Natural killer cell (primary cell): ENCODE measurements around the gene CHD1. TPM values are rescaled to one million over a fixed set of nuclear protein-coding genes. Genes with fewer than 3 reads are reported as not detected.
A peak's percentile ranks its signal among the peaks of the same experiment; 100 is the strongest.

Experiments used
- ATAC-seq, 3 donors: fragments of 150-1000 bp in 2 of 3; fragments of 200-7000 bp in 1 of 3; cut with Tn5 transposase; 1 replicate in 1 of 3; 2 replicates in 2 of 3; pipeline ENCODE4 v1.10.0; 2021; ENCODE audit warnings: mild to moderate bottlenecking in 2 of 3, moderate library complexity in 2 of 3
- DNase-seq, 2 donors: peaks; one replicate each; pipeline versions ENCODE4 v3.0.0 to v3.0.0-alpha.2; 2013 to 2021; ENCODE audit warnings: mixed read lengths in 1 of 2
- H3K27ac ChIP-seq: one replicate; pipeline ENCODE4 v1.5.1; 2013; ENCODE audit warnings: mild to moderate bottlenecking, low read length
- H3K27me3 ChIP-seq: one replicate; pipeline ENCODE4 v1.6.1; 2013; ENCODE audit warnings: low read length; ENCODE audit not compliant: control insufficient read depth, insufficient read depth
- H3K36me3 ChIP-seq: one replicate; pipeline ENCODE4 v1.6.1; 2013; ENCODE audit warnings: low read length; ENCODE audit not compliant: control insufficient read depth, insufficient read depth
- H3K4me1 ChIP-seq: one replicate; pipeline ENCODE4 v1.6.1; 2013; ENCODE audit warnings: low read length; ENCODE audit not compliant: control insufficient read depth, insufficient read depth
- H3K4me3 ChIP-seq: one replicate; pipeline ENCODE4 v1.5.1; 2013; ENCODE audit warnings: low read length
- H3K9me3 ChIP-seq: one replicate; pipeline ENCODE4 v1.6.1; 2013; ENCODE audit warnings: low read length; ENCODE audit not compliant: control insufficient read depth, insufficient read depth
- H3K27ac Mint-ChIP-seq, 2 donors: one replicate each; pipeline ENCODE4 v1.8.0; 2022; ENCODE audit warnings: mild to moderate bottlenecking in 2 of 2, mixed read lengths in 2 of 2, moderate library complexity in 1 of 2
- H3K27me3 Mint-ChIP-seq, 2 donors: one replicate each; pipeline ENCODE4 v1.8.0; 2022; ENCODE audit warnings: low read depth in 2 of 2, mixed read lengths in 2 of 2
- H3K36me3 Mint-ChIP-seq: one replicate; pipeline ENCODE4 v1.8.0; 2022; ENCODE audit warnings: mixed read lengths
- H3K4me1 Mint-ChIP-seq, 2 donors: one replicate each; pipeline ENCODE4 v1.8.0; 2022; ENCODE audit warnings: mixed read lengths in 2 of 2
- H3K4me3 Mint-ChIP-seq: one replicate; pipeline ENCODE4 v1.8.0; 2022; ENCODE audit warnings: mild to moderate bottlenecking, moderate library complexity, mixed read lengths
- H3K9me3 Mint-ChIP-seq, 2 donors: one replicate each; pipeline ENCODE4 v1.8.0; 2022; ENCODE audit warnings: mixed read lengths in 2 of 2
- WGBS: methylation state at CpG from one replicate; pipeline ENCODE4 v1.1.7; 2013; ENCODE audit warnings: missing lambda C conversion rate; ENCODE audit not compliant: insufficient coverage; 5-methylcytosine and 5-hydroxymethylcytosine counted together
- intact Hi-C: fragments of 100-400 bp; cut with micrococcal nuclease; formaldehyde crosslinking; loops from one replicate; pipeline ENCODE4 v1.14.2; 2022
- total RNA-seq, 4 donors: library from RNA; stranded (reverse); fragments of 120-200 nt in 1 of 4; gene quantifications; one replicate each; pipeline versions ENCODE4 v1.2.3 to v1.2.4, GENCODE V29; 2013 to 2022
- TF ChIP-seq, protein P1 (sequence below): fragments of 200-600 bp; IDR thresholded peaks from one replicate; pipeline ENCODE4 v1.8.0; 2022; ENCODE audit warnings: antibody characterized with exemption

Gene CHD1
- total RNA-seq, 3 donors from 2014 or later (not counting 1 experiment from before 2014, with no cell fraction given), result 116 to 127 (median 117) TPM

DNA sequence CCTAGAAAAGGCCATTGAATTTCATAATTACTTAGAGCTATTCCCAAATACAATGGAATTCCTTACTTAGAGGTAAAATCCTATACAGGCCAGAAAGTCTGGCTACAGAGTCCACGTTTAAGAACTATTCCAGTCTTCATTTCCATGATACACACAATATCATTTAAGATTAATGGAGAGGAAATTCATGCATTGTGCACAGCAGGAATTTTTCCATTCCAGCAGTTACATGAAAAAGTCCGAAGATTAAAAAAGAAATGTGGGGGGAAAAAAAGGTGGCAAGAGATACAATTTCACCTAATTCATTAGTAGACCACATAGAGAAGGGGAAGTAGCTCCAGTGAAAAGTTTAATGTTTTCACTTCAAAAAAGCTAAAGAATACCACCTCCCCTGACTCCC is 63.1 kb downstream of the CHD1 start:
- Histone ChIP-seq H3K4me3 (no peak overlapping the region), H3K27me3 (no peaks in the 10 kb centered on the region), H3K36me3 (peaks cover 82% of the 10 kb centered on the region), H3K27ac (no peak overlapping the region), H3K4me1 (no peaks in the 10 kb centered on the region), H3K9me3 (no peaks in the 10 kb centered on the region)
- H3K27me3 Mint-ChIP-seq, result no peaks in the 10 kb centered on the region
- TF ChIP-seq, protein P1, sequence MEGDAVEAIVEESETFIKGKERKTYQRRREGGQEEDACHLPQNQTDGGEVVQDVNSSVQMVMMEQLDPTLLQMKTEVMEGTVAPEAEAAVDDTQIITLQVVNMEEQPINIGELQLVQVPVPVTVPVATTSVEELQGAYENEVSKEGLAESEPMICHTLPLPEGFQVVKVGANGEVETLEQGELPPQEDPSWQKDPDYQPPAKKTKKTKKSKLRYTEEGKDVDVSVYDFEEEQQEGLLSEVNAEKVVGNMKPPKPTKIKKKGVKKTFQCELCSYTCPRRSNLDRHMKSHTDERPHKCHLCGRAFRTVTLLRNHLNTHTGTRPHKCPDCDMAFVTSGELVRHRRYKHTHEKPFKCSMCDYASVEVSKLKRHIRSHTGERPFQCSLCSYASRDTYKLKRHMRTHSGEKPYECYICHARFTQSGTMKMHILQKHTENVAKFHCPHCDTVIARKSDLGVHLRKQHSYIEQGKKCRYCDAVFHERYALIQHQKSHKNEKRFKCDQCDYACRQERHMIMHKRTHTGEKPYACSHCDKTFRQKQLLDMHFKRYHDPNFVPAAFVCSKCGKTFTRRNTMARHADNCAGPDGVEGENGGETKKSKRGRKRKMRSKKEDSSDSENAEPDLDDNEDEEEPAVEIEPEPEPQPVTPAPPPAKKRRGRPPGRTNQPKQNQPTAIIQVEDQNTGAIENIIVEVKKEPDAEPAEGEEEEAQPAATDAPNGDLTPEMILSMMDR, result no peak
- DNase-seq (no peak), ATAC-seq (no peak)
- intact Hi-C loops, result no loop called here
- H3K36me3 Mint-ChIP-seq, result peaks cover 33% of the 10 kb centered on the region
- H3K4me1 Mint-ChIP-seq, result peaks cover 6 to 13% of the 10 kb centered on the region in 2 donors
- no peak overlapping the region for H3K4me3 Mint-ChIP-seq
- no peaks in the 10 kb centered on the region for H3K9me3 Mint-ChIP-seq
- WGBS, result no CpG with 5 or more reads among the region's 2 CpGs
- peak overlapping the region; percentile 23 to 35 for H3K27ac Mint-ChIP-seq

DNA sequence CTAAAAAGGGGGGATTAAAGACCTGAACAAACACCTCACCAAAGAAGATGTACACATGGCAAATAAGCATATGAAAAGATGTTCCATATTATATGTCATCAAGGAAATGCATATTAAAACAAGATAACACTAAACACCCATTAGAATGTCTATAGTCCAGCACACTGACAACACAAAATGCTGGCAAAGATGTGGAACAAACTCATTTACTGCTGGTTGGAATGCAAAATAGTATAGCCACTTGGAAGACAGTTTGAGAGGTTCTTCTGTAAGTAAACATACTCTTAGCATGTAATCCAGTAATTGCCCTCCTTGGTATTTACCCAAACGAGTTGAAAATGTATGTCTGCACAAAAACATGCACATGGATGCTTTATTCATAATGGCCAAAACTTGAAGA is 81.8 kb downstream of the CHD1 start:
- Mint-ChIP-seq H3K9me3 (no peaks in the 10 kb centered on the region), H3K27ac (no peak overlapping the region), H3K36me3 (no peaks in the 10 kb centered on the region), H3K4me3 (no peak overlapping the region), H3K27me3 (no peaks in the 10 kb centered on the region), H3K4me1 (no peaks in the 10 kb centered on the region)
- WGBS, result 29% methylated on average over 1 of the region's 1 CpG
- no peak for ATAC-seq
- H3K27ac ChIP-seq, result no peak overlapping the region
- H3K27me3 ChIP-seq, result no peaks in the 10 kb centered on the region
- no peak overlapping the region for H3K4me3 ChIP-seq
- intact Hi-C loops, result no loop called here
- H3K36me3 ChIP-seq, result no peaks in the 10 kb centered on the region
- H3K4me1 ChIP-seq, result no peaks in the 10 kb centered on the region
- H3K9me3 ChIP-seq, result peaks cover 9% of the 10 kb centered on the region
- no peak for DNase-seq
- TF ChIP-seq, protein P1, result no peak

DNA sequence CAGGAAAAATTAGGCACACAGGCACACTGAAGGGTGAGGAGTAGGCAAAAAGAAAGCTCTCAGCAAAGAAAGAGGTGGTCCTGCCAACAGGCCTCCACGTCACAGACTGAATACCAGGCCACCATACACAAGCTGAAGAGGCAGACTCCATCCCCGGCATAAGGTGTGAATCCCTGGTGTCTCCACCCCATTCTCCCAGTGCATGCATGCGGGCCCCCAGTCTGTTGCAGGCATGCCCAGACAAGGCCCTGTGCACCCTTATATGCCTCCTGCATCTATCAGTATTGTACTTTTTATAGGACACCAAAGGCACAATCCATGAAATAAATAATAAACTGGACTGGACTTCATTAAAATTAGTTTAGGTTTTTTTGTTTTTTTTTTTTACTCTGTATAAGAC is 82.3 kb downstream of the CHD1 start:
- Mint-ChIP-seq H3K27me3 (no peaks in the 10 kb centered on the region), H3K4me3 (no peak overlapping the region), H3K4me1 (no peaks in the 10 kb centered on the region), H3K27ac (no peak overlapping the region), H3K36me3 (no peaks in the 10 kb centered on the region), H3K9me3 (no peaks in the 10 kb centered on the region)
- TF ChIP-seq, protein P1, result no peak
- no peak overlapping the region for H3K27ac ChIP-seq
- ATAC-seq (no peak), DNase-seq (no peak)
- WGBS, result 92% methylated on average over 3 of the region's 3 CpGs
- no peaks in the 10 kb centered on the region for H3K4me1 ChIP-seq
- H3K9me3 ChIP-seq, result peaks cover 9% of the 10 kb centered on the region
- no peaks in the 10 kb centered on the region for H3K36me3 ChIP-seq
- H3K27me3 ChIP-seq, result no peaks in the 10 kb centered on the region
- intact Hi-C loops, result no loop called here
- no peak overlapping the region for H3K4me3 ChIP-seq

DNA sequence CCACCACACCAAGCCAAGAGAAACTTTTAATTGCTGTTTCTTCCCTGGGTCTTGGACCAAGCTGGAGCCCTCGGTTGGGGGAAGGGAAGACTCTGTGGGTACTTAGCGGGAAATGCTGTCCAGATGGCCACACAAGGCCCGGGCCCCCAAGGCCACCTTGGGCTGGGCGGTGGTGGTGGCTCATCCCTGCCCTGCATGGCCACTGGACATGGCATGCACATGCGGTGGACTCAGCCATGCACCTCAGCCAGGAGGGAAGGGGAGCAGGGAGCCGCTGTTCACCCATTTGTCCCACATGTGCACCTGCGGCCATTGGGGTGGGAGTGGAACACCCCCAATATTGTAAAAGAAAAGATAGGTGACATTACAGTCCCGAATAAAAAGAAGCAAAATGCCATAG is 82.9 kb downstream of the CHD1 start:
- Mint-ChIP-seq H3K4me1 (no peaks in the 10 kb centered on the region), H3K36me3 (no peaks in the 10 kb centered on the region)
- 88% methylated on average over 8 of the region's 8 CpGs for WGBS

More for the DNA sequence above, 82.9 kb downstream of the CHD1 start:
- TF ChIP-seq, protein P1, result no peak
- Histone ChIP-seq H3K36me3 (no peaks in the 10 kb centered on the region), H3K4me1 (no peaks in the 10 kb centered on the region), H3K27ac (no peak overlapping the region), H3K27me3 (no peaks in the 10 kb centered on the region), H3K4me3 (no peak overlapping the region), H3K9me3 (peaks cover 9% of the 10 kb centered on the region)
- H3K27me3 Mint-ChIP-seq, result no peaks in the 10 kb centered on the region
- no peak for DNase-seq
- H3K4me3 Mint-ChIP-seq, result no peak overlapping the region
- no peak overlapping the region for H3K27ac Mint-ChIP-seq
- ATAC-seq, result no peak
- H3K9me3 Mint-ChIP-seq, result no peaks in the 10 kb centered on the region
- intact Hi-C loops, result no loop called here
